ENCODE measurements around the gene C19orf67. TPM values are rescaled to one million over a fixed set of nuclear protein-coding genes. Genes with fewer than 3 reads are reported as not detected.

C19orf67 gene
- total RNA-seq, 1 experiment from 2014 or later: 0.28 TPM

DNA sequence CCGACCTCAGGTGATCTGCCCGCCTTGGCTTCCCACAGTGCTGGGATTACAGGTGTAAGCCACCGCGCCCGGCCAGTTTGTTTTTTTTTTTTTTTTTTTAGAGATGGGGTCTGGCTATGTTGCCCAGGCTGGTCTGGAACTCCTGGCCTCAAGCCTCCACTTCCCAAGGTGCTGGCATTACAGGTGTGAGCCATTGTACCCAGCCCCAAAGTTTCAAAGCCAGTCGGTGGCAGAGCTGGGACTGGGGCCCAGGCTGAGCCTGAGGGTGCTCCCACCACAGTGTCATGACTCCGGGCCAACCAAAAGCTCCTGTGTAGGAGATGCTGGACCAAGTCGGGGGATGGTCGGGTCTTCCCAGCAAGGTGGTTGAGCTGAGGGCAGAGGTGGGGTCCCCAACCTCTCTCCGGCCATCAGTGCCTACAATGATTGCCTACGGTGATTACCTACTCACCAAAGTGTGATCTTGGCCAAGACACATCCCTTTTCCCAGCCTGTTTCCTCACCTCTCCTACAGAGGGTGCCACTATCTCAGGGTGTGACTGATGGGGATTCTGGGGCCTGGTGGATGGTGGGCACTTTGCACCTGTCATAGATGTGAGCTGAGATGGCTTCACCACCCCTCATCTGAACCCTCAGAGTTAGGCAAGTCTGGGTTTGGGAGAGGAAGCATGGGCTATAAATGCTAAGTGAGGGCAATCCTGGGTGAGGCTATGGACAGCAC, 10.8 kb upstream of the C19orf67 start:
- in situ Hi-C loops (cut with HindIII; ENCODE audit: low pct_unique_long_range_greater_than_20kb, low sequenced_read_pairs): no loop called here
- DNase-seq (ENCODE audit: low read depth, low spot score) (no peak), ATAC-seq (no peak; the same call in 1 of the 2 replicates)
- CTCF ChIA-PET: no interaction called here
- Histone ChIP-seq H3K27me3 (ENCODE audit: control insufficient read depth, insufficient read depth, low read length) (no peaks in the 10 kb centered on the region), H3K27ac (ENCODE audit: low read length) (no peak overlapping the region), H3K36me3 (ENCODE audit: control insufficient read depth, insufficient read depth, low read length) (no peaks in the 10 kb centered on the region), H3K9me3 (ENCODE audit: control insufficient read depth, insufficient read depth, low read depth, low read length) (peaks cover 3% of the 10 kb centered on the region; the same call in 1 of the 2 replicates), H3K4me1 (ENCODE audit: control insufficient read depth, insufficient read depth, low read length) (peaks cover 4% of the 10 kb centered on the region), H3K4me3 (ENCODE audit: low read depth in 2 of 2, low read length in 2 of 2) (no peak overlapping the region)
- TF ChIP-seq CTCF (IDR thresholded peaks at IDR 0.05) (peak; percentile 36), TCF7L2 (IDR thresholded peaks at IDR 0.05; ENCODE audit: low read depth, low read length) (no peak)
- no TSS peak for BruUV-seq (replicated peaks)
- intact Hi-C loops (cut with micrococcal nuclease; ENCODE audit: unreplicated experiment): no loop called here
- POLR2A ChIA-PET: no interaction called here

DNA sequence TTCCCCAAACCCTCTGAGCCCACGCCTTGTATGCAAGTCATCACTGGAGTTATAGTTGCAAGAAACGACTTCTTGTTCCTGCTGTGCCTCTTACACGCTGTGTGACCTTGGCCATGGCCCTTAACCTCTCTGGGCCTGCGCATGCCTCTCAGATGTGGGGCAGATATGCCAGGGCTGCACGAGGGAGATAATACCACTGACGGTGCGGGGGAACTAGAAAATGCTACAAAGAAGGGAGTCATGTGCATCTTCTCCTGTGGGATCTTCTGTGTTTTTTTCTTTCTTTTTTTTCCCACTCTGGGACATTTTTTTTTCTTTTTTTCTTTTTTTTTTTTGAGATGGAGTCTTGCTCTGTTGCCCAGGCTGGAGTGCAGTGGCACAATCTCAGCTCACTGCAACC, 9.3 kb upstream of the C19orf67 start:
- H3K9me3 ChIP-seq (ENCODE audit: control insufficient read depth, insufficient read depth, low read depth, low read length): peaks cover 3% of the 10 kb centered on the region; the same call in 1 of the 2 replicates
- DNase-seq (ENCODE audit: low read depth, low spot score): no peak
- no peaks in the 10 kb centered on the region for H3K36me3 ChIP-seq (ENCODE audit: control insufficient read depth, insufficient read depth, low read length)
- H3K27me3 ChIP-seq (ENCODE audit: control insufficient read depth, insufficient read depth, low read length): no peaks in the 10 kb centered on the region
- TF ChIP-seq TCF7L2 (IDR thresholded peaks at IDR 0.05; ENCODE audit: low read depth, low read length): no peak
- TF ChIP-seq SIN3A (IDR thresholded peaks at IDR 0.05; ENCODE audit: borderline replicate concordance, insufficient read depth, low read depth, low read length): no peak
- TF ChIP-seq, protein P1, sequence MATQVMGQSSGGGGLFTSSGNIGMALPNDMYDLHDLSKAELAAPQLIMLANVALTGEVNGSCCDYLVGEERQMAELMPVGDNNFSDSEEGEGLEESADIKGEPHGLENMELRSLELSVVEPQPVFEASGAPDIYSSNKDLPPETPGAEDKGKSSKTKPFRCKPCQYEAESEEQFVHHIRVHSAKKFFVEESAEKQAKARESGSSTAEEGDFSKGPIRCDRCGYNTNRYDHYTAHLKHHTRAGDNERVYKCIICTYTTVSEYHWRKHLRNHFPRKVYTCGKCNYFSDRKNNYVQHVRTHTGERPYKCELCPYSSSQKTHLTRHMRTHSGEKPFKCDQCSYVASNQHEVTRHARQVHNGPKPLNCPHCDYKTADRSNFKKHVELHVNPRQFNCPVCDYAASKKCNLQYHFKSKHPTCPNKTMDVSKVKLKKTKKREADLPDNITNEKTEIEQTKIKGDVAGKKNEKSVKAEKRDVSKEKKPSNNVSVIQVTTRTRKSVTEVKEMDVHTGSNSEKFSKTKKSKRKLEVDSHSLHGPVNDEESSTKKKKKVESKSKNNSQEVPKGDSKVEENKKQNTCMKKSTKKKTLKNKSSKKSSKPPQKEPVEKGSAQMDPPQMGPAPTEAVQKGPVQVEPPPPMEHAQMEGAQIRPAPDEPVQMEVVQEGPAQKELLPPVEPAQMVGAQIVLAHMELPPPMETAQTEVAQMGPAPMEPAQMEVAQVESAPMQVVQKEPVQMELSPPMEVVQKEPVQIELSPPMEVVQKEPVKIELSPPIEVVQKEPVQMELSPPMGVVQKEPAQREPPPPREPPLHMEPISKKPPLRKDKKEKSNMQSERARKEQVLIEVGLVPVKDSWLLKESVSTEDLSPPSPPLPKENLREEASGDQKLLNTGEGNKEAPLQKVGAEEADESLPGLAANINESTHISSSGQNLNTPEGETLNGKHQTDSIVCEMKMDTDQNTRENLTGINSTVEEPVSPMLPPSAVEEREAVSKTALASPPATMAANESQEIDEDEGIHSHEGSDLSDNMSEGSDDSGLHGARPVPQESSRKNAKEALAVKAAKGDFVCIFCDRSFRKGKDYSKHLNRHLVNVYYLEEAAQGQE (IDR thresholded peaks at IDR 0.05; ENCODE audit: insufficient read depth in 1 of 2, low read depth in 2 of 2, low read length in 1 of 2): no peak
- TF ChIP-seq POLR2AphosphoS5 (IDR thresholded peaks at IDR 0.05; ENCODE audit: low read depth, low read length): no peak
- TF ChIP-seq CTCF (IDR thresholded peaks at IDR 0.05): no peak
- intact Hi-C loops (cut with micrococcal nuclease; ENCODE audit: unreplicated experiment) (no loop called here), in situ Hi-C loops (cut with HindIII; ENCODE audit: low pct_unique_long_range_greater_than_20kb, low sequenced_read_pairs) (no loop called here)
- no peak for ATAC-seq
- H3K4me1 ChIP-seq (ENCODE audit: control insufficient read depth, insufficient read depth, low read length): peaks cover 4% of the 10 kb centered on the region
- H3K27ac ChIP-seq (ENCODE audit: low read length): no peak overlapping the region
- BruUV-seq (replicated peaks): TSS peak; percentile 61
- ChIA-PET CTCF (no interaction called here), POLR2A (no interaction called here)
- no peak overlapping the region for H3K4me3 ChIP-seq (ENCODE audit: low read depth in 2 of 2, low read length in 2 of 2)

Data from Panc1 (cell line).